ENCODE data around the gene PTCH1. TPM values are rescaled to one million over a fixed set of nuclear protein-coding genes. Genes with fewer than 3 reads are reported as not detected.

Gene PTCH1
- total RNA-seq, 1 donor from 2014 or later, result 16.2 TPM

DNA sequence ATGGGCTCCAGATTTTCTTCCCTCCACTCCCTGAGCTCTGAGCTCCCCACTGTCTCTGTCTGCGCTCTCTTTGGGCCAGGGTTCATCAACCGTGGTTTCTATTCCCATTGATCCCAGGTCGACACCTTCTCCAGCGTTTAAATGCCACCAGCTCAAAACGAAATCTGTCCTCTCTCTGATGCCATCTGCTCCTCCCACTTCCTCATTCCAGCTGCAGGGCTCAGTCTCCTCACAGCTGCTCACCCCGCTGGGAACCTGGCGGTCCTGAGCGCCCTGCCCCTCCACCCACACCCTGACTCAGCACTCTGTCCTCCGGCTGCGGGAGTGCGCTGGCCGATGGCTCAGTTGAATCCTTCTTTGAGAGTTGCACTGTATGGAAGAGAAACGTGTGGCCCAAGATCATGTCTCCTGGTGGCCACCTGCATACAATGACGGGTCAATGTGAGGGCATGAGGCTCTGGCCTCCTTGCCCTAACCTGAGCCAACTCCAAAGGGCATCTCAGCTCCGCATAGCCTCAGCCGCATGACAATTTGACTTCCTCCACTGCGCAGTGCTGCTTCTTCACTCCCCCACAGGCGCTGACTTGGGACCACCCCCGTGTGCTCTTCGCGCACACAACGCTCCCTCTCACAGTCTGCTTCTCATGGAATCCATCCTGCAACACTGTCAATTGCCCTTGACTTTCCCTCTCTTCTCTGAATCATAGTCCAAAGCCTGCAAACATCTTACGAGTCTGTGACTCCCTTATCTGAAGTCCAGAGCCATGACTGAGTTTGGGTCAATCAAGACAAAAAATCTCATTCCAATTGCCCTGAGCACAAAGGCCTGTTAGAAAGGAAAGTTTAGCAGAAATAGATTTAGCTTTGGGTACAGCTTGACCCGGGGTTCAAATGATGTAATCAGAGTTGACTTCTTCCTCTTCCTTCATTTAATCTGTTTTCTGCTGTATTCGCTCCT is 82.4 kb downstream of the PTCH1 start:
- no peak for DNase-seq (ENCODE audit: extremely low spot score, unreplicated experiment)
- Mint-ChIP-seq H3K4me3 (ENCODE audit: unreplicated experiment) (no peak overlapping the region), H3K27ac (ENCODE audit: unreplicated experiment) (no peak overlapping the region), H3K27me3 (ENCODE audit: unreplicated experiment) (no peaks in the 10 kb centered on the region), H3K4me1 (ENCODE audit: unreplicated experiment) (no peaks in the 10 kb centered on the region), H3K36me3 (ENCODE audit: unreplicated experiment) (peaks cover 3% of the 10 kb centered on the region), H3K9me3 (ENCODE audit: unreplicated experiment) (peaks cover 12% of the 10 kb centered on the region)
- TF ChIP-seq, protein P1, sequence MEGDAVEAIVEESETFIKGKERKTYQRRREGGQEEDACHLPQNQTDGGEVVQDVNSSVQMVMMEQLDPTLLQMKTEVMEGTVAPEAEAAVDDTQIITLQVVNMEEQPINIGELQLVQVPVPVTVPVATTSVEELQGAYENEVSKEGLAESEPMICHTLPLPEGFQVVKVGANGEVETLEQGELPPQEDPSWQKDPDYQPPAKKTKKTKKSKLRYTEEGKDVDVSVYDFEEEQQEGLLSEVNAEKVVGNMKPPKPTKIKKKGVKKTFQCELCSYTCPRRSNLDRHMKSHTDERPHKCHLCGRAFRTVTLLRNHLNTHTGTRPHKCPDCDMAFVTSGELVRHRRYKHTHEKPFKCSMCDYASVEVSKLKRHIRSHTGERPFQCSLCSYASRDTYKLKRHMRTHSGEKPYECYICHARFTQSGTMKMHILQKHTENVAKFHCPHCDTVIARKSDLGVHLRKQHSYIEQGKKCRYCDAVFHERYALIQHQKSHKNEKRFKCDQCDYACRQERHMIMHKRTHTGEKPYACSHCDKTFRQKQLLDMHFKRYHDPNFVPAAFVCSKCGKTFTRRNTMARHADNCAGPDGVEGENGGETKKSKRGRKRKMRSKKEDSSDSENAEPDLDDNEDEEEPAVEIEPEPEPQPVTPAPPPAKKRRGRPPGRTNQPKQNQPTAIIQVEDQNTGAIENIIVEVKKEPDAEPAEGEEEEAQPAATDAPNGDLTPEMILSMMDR (IDR thresholded peaks at IDR 0.05), result no peak

DNA sequence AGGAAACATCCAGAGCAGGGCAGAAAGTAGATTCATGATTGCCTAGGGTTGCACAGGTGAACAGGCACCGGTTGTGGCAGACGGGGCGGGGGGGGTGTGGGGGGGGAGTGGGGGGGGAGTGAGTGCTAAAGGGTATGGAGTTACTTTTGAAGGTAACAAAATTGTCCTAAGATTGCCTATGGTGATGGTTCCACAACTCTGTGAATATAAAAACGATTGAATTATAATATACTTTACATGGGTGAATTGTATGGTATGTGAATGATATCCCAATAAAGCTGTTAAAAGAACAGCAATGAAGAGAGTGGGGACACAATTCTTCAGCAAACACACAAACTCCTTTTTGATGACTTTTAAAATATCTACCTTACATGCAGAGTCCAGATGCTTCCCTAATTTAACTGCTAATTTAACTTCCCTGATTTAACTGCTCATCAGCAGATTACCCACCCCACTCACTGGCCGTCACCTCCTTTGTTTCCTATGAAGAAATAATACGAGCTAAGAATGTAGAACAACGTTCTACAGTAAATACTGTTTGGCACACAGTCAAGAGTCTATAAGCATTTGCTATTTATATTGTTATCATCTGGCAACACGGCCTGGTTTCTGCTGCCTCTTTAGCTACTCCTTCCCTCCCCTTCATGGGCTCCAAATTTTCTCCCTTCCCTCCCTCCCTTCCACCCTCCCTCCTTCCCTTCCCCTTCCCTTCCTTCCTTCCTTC is 83.5 kb downstream of the PTCH1 start:
- DNase-seq (ENCODE audit: extremely low spot score, unreplicated experiment), result no peak
- Mint-ChIP-seq H3K27me3 (ENCODE audit: unreplicated experiment) (no peaks in the 10 kb centered on the region), H3K36me3 (ENCODE audit: unreplicated experiment) (peaks cover 3% of the 10 kb centered on the region), H3K4me1 (ENCODE audit: unreplicated experiment) (no peaks in the 10 kb centered on the region), H3K9me3 (ENCODE audit: unreplicated experiment) (peaks cover 12% of the 10 kb centered on the region), H3K4me3 (ENCODE audit: unreplicated experiment) (no peak overlapping the region), H3K27ac (ENCODE audit: unreplicated experiment) (no peak overlapping the region)
- TF ChIP-seq, protein P1 (IDR thresholded peaks at IDR 0.05), result no peak

DNA sequence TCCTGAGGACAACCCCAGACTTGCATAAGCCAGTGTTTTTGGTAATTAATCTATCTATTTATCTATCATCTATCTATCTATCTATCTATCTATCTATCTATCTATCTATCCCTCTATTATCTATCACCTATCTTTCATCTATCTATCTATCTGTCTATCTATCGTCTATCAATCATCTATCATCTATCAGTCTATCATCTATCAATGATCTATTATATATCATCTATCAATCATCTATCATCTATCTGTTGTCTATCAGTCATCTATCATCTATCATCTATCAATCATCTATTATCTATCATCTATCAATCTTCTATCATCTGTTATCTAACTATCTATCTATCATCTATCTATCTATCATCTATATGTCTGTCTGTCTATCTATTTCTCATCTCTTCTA is 85.5 kb downstream of the PTCH1 start:
- H3K27me3 Mint-ChIP-seq (ENCODE audit: unreplicated experiment), result no peaks in the 10 kb centered on the region

DNA sequence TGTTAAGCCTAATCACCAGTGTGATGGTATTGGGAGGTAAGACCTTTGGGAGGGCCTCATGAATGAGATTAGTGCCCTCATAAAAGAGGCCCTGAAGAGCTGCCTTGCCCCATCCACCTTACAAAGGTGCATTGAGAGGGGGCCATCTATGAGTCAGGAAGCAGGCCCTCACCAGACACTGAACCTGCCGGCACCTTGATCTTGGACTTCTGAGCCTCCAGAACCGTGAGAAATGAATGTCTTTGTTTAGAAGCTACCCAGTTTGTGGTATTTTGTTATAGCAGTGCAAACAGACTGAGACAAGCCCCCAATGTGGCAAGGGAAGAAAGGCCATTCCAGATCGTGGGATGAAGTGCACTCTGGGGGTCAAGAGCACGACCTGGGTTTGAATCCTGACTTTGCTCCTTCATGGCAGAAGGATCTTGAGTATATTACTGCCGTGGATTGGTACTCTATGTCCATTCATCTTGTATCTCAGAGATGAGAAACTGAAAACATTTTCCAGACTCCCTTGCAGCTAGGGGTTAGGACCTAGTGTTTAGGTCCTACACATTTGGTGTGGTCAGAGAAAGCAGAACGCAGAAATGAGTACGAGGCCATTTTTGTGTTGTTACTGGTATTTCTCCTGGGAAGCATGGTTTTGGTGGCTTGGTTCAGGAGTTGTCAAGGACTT is 86.7 kb downstream of the PTCH1 start:
- TF ChIP-seq, protein P1 (IDR thresholded peaks at IDR 0.05), result no peak
- Mint-ChIP-seq H3K36me3 (ENCODE audit: unreplicated experiment) (peaks cover 3% of the 10 kb centered on the region), H3K27ac (ENCODE audit: unreplicated experiment) (no peak overlapping the region), H3K4me1 (ENCODE audit: unreplicated experiment) (peaks cover 11% of the 10 kb centered on the region), H3K9me3 (ENCODE audit: unreplicated experiment) (peaks cover 12% of the 10 kb centered on the region), H3K27me3 (ENCODE audit: unreplicated experiment) (no peaks in the 10 kb centered on the region), H3K4me3 (ENCODE audit: unreplicated experiment) (no peak overlapping the region)
- no peak for DNase-seq (ENCODE audit: extremely low spot score, unreplicated experiment)

More for the DNA sequence above, 85.5 kb downstream of the PTCH1 start:
- Mint-ChIP-seq H3K9me3 (ENCODE audit: unreplicated experiment) (peaks cover 12% of the 10 kb centered on the region), H3K4me1 (ENCODE audit: unreplicated experiment) (peaks cover 4% of the 10 kb centered on the region), H3K27ac (ENCODE audit: unreplicated experiment) (no peak overlapping the region), H3K4me3 (ENCODE audit: unreplicated experiment) (no peak overlapping the region), H3K36me3 (ENCODE audit: unreplicated experiment) (peaks cover 3% of the 10 kb centered on the region)
- DNase-seq (ENCODE audit: extremely low spot score, unreplicated experiment), result no peak
- TF ChIP-seq, protein P1 (IDR thresholded peaks at IDR 0.05), result no peak
